CD1c-positive myeloid dendritic cell (primary cell): ENCODE measurements around the gene HSPB6.
A peak's percentile ranks its signal among the peaks of the same experiment; 100 is the strongest.

Source experiments
- DNase-seq: peaks from one replicate; pipeline ENCODE4 v3.0.0-alpha.2; 2016; ENCODE audit errors: extremely low spot score

HSPB6 gene

GRCh38 chr19:35746087-35746462, 10.8 kb downstream of the HSPB6 start:
- DNase-seq: no peak

DNA sequence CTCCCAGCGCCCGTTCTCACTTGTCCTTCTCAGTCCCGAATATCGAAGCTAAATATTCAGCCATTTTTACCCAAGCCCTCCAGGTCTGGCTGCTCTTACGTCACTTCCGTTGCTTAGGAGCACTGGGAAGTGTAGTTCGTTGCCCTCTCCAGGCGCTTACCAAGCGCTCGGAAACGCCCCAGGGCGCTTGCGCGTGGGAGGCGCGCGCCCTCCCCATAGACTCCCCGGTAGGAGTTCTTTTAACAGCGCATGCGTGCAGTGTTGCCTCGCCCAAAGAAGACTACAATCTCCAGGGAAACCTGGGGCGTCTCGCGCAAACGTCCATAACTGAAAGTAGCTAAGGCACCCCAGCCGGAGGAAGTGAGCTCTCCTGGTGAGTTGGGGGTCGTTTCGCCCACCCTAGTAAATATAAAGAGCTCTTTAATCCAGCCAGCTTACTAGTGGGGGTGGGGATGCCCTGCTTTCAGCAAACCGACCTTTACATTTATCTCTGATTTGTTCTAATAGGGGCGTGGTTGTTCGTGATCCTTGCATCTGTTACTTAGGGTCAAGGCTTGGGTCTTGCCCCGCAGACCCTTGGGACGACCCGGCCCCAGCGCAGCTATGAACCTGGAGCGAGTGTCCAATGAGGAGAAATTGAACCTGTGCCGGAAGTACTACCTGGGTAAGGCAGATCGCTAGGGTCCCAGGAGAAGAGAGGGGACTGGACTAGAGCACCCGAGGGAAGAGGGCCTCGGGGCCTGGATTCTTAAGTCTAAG, 11.3 kb downstream of the HSPB6 start, which contains the start of the genes PSENEN and U2AF1L4:
PSENEN (plus strand) TSS at position 324 of the 759 bp plus-strand sequence; CDS start at position 604, 280 bp downstream.
U2AF1L4 (minus strand) TSS at position 91 of the 759 bp plus-strand sequence; CDS start at position 64, 27 bp downstream.
- DNase-seq: peak; percentile 100

- peak; percentile 98 for DNase-seq
Observed at GRCh38 chr19:35744430-35745327, 12.2 kb downstream of the HSPB6 start.

- DNase-seq: no peak
Observed at GRCh38 chr19:35743640-35744429, 13.0 kb downstream of the HSPB6 start.

DNA sequence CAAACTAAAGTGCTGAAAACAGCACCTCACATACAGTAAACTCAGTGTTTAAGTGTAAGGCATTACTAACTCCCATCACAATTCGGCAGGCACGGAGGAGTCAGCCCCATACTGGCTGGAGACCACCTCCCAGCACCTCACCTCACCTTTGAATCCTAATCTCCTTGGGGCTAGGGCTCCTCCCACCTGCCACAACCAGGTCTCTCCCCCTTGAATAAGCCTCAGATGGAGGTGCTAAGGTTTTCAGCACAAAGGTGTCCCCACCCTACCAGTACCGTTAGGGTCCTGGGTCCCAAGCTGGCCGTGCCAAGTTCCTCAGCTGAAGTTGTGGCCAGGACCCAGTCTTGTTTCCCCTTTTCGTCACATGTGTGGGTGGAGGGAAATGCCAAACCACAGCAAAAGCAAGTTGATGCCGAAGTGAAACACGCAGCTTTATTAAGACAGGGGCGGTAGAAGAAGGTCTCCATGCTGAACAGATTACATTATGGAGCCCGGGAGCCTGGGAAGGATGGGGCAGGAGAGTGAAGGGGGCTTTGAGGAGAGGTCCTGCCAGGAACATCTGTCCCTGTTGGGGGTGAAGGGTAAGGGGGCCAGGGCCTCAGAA, 14.6 kb downstream of the HSPB6 start, which contains the start of gene IGFLR1:
IGFLR1 (minus strand) TSS at position 332 of the 604 bp plus-strand sequence. CDS start 1,272 bp downstream, outside the sequence.
- peak; percentile 94 for DNase-seq

GRCh38 chr19:35741203-35741515, 15.7 kb downstream of the HSPB6 start:
- no peak for DNase-seq

DNA sequence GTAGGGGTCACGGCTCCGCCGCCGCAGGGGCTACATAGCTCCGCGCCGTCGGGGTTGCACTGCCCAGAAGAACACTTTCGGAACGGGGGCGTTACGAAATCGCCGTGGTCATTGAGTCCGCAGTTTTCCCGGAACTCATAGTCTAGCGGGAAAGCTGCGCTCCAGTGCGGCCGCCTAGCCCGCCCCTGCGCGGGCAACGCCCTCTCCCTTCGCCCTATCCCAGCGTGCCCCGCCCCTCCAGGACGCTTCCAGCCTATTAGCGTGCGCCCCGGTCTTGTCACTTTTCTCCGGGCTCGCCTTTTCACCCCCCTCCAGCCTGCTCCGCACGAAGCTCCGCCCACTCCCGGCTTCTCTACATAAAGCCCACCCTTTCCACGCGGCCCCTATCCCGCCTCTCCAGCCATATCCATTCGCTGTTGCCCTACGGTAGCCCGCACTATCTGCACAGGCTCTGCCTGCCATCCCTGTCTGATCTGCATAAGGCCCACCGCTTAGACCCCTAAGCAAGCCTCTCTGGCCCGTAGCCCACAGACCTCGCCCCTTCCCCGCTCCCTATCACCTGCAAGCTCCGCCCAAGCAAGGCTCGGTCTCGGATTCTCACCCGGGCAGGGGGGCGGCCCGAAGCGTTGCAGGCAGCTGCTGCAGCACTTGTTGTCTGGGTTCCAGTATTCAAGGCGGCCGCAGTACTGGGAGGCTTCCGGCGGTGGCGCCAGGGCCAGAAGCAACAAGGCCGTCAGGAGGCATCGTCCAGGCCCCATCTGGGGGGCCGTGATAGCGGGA, 16.2 kb downstream of the HSPB6 start:
- DNase-seq: peak; percentile 98

DNA sequence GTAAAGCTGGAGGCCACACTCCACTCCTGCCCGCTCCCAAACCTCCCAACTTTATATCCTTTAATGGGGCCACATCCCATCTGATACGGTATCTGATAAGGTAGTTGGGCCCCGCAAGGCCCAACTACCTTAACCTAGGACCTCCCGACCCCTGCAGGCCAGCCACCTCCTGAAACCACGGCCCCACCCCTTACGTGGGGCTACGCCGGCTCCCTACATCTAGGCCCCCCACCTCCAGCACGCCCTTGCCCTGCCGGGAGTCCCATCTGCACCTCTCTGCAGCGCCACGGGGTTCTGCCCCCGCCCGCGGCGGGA, 16.8 kb downstream of the HSPB6 start:
- DNase-seq: no peak

- no peak for DNase-seq
Observed at GRCh38 chr19:35739275-35740107, 17.3 kb downstream of the HSPB6 start.

GRCh38 chr19:35738887-35739229, 18.0 kb downstream of the HSPB6 start:
- no peak for DNase-seq

DNA sequence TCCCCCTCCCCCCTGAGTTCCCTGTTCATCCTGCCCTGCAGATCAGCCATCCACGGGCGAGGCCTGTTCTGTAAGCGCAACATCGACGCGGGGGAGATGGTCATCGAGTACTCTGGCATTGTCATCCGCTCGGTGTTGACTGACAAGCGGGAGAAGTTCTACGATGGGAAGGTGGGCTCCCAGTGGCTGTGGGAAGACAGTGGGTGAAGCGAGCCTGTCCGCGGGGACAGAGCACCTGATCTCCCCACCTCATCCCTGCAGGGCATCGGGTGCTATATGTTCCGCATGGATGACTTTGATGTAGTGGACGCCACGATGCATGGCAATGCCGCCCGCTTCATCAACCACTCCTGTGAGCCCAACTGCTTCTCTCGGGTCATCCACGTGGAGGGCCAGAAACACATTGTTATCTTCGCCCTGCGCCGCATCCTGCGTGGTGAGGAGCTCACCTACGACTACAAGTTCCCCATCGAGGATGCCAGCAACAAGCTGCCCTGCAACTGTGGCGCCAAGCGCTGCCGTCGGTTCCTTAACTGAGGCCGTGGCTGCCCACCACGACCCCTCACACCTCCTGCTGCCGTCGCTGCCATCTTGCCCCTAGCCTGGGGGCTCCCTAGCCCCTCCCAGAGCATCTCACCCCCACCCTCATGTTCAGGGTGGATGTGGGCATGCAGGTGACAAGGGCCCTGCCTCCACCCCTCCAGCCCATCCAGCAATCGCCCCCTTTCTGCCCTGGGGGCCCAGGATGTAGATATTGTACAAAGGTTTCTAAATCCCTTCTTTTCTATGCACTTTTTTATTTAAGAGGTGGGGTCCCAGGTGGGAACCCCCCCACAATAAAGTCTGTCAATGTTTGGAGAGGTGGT, 18.6 kb downstream of the HSPB6 start:
- no peak for DNase-seq

GRCh38 chr19:35736913-35737886, 19.6 kb downstream of the HSPB6 start:
- DNase-seq: no peak

DNA sequence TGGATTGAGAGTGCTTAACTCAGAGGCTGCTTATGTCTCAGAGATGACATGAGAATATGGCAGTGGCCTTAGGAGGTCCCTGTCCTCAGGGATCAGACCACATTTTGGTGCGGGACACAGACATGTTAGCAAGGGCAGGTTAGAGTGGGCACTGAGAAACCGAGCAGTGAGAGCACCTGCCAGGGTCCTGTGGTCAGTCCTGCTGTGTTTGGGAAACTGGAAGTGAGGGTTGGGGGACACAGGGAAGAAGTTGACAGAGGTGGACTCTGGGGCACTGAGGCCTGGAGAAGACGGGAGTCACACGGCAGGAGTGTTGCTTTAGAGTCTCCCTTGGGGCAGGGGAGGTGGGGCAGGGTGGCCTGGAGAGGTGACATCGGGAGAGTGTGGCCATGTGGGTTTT, 21.9 kb downstream of the HSPB6 start:
- no peak for DNase-seq

DNA sequence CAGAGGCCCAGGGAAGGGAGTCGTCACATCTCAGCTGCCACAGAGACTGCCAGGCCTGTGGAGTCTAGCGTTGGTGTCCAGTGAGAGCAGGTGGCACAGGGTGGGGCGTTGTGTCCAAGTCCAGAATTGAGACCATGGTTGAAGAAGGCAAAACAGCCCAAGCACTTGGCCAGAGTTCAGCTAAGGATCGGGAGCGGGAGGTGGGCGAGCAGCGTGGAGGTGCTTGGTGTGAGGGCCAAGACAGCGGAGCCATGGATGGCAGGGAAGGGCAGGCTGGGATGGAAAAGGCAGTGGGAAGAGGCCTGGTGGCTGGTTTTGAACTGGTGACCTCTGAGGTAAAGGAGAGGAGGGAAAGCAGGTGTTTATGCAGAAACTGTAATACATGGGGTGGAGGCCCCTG, 22.6 kb downstream of the HSPB6 start:
- DNase-seq: no peak

DNA sequence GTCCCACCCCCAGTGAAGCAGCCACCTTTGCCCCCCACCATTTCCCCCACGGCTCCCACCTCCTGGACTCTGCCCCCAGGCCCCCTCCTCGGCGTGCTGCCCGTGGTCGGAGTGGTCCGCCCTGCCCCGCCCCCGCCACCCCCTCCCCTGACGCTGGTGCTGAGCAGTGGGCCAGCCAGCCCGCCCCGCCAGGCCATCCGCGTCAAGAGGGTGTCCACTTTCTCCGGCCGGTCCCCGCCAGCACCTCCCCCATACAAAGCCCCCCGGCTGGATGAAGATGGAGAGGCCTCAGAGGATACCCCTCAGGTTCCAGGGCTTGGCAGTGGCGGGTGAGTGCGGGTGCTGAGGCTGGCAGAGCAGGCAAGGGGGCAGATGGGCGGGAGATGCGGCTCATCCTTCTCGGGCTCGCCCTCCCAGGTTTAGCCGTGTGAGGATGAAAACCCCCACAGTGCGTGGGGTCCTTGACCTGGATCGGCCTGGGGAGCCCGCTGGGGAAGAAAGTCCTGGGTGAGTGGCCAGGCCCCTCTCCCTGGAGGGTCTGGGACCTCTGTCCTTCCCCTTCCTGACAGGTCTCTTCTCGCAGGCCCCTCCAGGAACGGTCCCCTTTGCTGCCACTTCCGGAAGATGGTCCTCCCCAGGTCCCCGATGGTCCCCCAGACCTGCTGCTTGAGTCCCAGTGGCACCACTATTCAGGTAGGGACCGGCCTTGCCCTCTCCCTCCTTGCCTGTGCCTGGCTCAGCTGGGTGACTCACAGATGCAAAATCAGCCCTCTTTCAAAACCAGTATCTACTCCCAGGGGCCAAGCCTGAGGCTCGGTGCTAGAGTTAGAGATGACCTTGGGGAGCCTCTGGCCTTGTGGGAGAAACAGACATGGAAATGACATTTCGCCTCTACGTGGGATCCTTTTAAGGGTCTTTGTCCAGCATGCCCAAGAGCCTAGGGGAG, 23.4 kb downstream of the HSPB6 start:
- DNase-seq: no peak

- DNase-seq: no peak
Observed at GRCh38 chr19:35732540-35733179, 24.2 kb downstream of the HSPB6 start.
